Hypothalamus (tissue), 51 donors: ENCODE results near the gene BNC2.
"Not testable (repeated sequence)": the region's sequence is repeated elsewhere in the genome, so short reads cannot be mapped to it uniquely, and the experiment has no call there.

ENCODE experiments used
- DNase-seq, 51 donors: peaks; one replicate each; lab custom pipeline; 2025; lab: John Stamatoyannopoulos, UW

Gene BNC2

GRCh38 chr9:16438831-16439230 lies 431.6 kb downstream of the BNC2 start:
- DNase-seq, result not testable (repeated sequence)

- DNase-seq, result no peak
These were observed 433.9 kb downstream of the BNC2 start for GRCh38 chr9:16436545-16436944.

- no peak for DNase-seq
These were observed 435.9 kb downstream of the BNC2 start for GRCh38 chr9:16434526-16434925.

- no peak for DNase-seq
These were observed 437.0 kb downstream of the BNC2 start for GRCh38 chr9:16433494-16433893.

- DNase-seq, result no peak
These were observed 438.6 kb downstream of the BNC2 start for GRCh38 chr9:16431666-16432392.

GRCh38 chr9:16429671-16430070 lies 440.8 kb downstream of the BNC2 start:
- no peak for DNase-seq

- DNase-seq, result no peak
These were observed 442.5 kb downstream of the BNC2 start for GRCh38 chr9:16427873-16428427.

GRCh38 chr9:16426716-16427115 lies 443.8 kb downstream of the BNC2 start:
- no peak for DNase-seq

- no peak for DNase-seq
These were observed 444.8 kb downstream of the BNC2 start for GRCh38 chr9:16425562-16426231.

- no peak for DNase-seq
These were observed 448.4 kb downstream of the BNC2 start for GRCh38 chr9:16422114-16422513.

GRCh38 chr9:16421532-16421931 lies 448.9 kb downstream of the BNC2 start:
- DNase-seq, result no peak

GRCh38 chr9:16419124-16419523 lies 451.3 kb downstream of the BNC2 start:
- DNase-seq, result no peak

GRCh38 chr9:16418721-16419120 lies 451.7 kb downstream of the BNC2 start:
- DNase-seq, result no peak

- no peak for DNase-seq
These were observed 452.7 kb downstream of the BNC2 start for GRCh38 chr9:16417749-16418148.

GRCh38 chr9:16417161-16417560 lies 453.3 kb downstream of the BNC2 start:
- DNase-seq, result no peak

- DNase-seq, result no peak
These were observed 456.0 kb downstream of the BNC2 start for GRCh38 chr9:16414451-16414850.

- peak in 1 of 51 donors; percentile 1 for DNase-seq
These were observed 456.9 kb downstream of the BNC2 start for GRCh38 chr9:16413509-16414016.

GRCh38 chr9:16412740-16413139 lies 457.7 kb downstream of the BNC2 start:
- no peak for DNase-seq

- no peak for DNase-seq
These were observed 459.2 kb downstream of the BNC2 start for GRCh38 chr9:16411311-16411710.

GRCh38 chr9:16410601-16411280 lies 459.7 kb downstream of the BNC2 start:
- DNase-seq, result no peak

- DNase-seq, result no peak
These were observed 462.9 kb downstream of the BNC2 start for GRCh38 chr9:16407617-16408016.
